ENCODE data around the gene SLC35B4. TPM values are rescaled to one million over a fixed set of nuclear protein-coding genes. Genes with fewer than 3 reads are reported as not detected.

SLC35B4 gene
- total RNA-seq, 4 donors from 2014 or later = 9.0 to 13.7 (median 12.0) TPM

- no peak for DNase-seq (ENCODE audit: low spot score in 2 of 2)
Measured at GRCh38 chr7:134313543-134313942, 3.2 kb downstream of the SLC35B4 start.

GRCh38 chr7:134312717-134313116, 4.0 kb downstream of the SLC35B4 start:
- Histone ChIP-seq H3K4me3 (no peak overlapping the region), H3K9me3 (no peaks in the 10 kb centered on the region), H3K36me3 (peaks cover 0 to 4% (median 0%) of the 10 kb centered on the region in 3 donors), H3K4me1 (peaks cover 0 to 18% (median 7%) of the 10 kb centered on the region in 4 donors), H3K27ac (no peak overlapping the region), H3K27me3 (no peaks in the 10 kb centered on the region)
- 88% methylated on average over 6 of the region's 6 CpGs for WGBS, 2 donors
- no peak for TF ChIP-seq POLR2A (IDR thresholded peaks at IDR 0.05)
- TF ChIP-seq CTCF (IDR thresholded peaks at IDR 0.05) = no peak
- no peak for TF ChIP-seq EP300 (IDR thresholded peaks at IDR 0.05)
- DNase-seq (ENCODE audit: low spot score in 2 of 2) = no peak

More at GRCh38 chr7:134313543-134313942, 3.2 kb downstream of the SLC35B4 start:
- Histone ChIP-seq H3K4me1 (peaks cover 0 to 18% (median 7%) of the 10 kb centered on the region in 4 donors), H3K9me3 (no peaks in the 10 kb centered on the region), H3K36me3 (no peaks in the 10 kb centered on the region), H3K27ac (no peak overlapping the region), H3K4me3 (no peak overlapping the region), H3K27me3 (no peaks in the 10 kb centered on the region)
- TF ChIP-seq CTCF (IDR thresholded peaks at IDR 0.05) = no peak
- no peak for TF ChIP-seq POLR2A (IDR thresholded peaks at IDR 0.05)
- TF ChIP-seq EP300 (IDR thresholded peaks at IDR 0.05) = no peak
- 73 to 78% methylated on average over 1 of the region's 1 CpG for WGBS, 2 donors

- 94 to 99% methylated on average over 4 of the region's 4 CpGs for WGBS, 2 donors
- peaks cover 0 to 14% (median 7%) of the 10 kb centered on the region in 4 donors for H3K4me1 ChIP-seq
Measured at GRCh38 chr7:134311807-134312206, 4.9 kb downstream of the SLC35B4 start.

GRCh38 chr7:134308548-134308947, 8.2 kb downstream of the SLC35B4 start:
- Histone ChIP-seq H3K27ac (no peak overlapping the region), H3K9me3 (no peaks in the 10 kb centered on the region), H3K4me1 (peaks cover 0 to 7% (median 0%) of the 10 kb centered on the region in 4 donors), H3K27me3 (no peaks in the 10 kb centered on the region), H3K4me3 (no peak overlapping the region), H3K36me3 (peaks cover 0 to 31% (median 0%) of the 10 kb centered on the region in 3 donors)
- 89 to 90% methylated on average over 4 of the region's 4 CpGs for WGBS, 2 donors
- no peak for DNase-seq (ENCODE audit: low spot score in 2 of 2)
- TF ChIP-seq CTCF (IDR thresholded peaks at IDR 0.05) (no peak), POLR2A (IDR thresholded peaks at IDR 0.05) (no peak)

More at GRCh38 chr7:134311807-134312206, 4.9 kb downstream of the SLC35B4 start:
- no peak for TF ChIP-seq EP300 (IDR thresholded peaks at IDR 0.05)
- H3K27ac ChIP-seq = no peak overlapping the region
- no peak for DNase-seq (ENCODE audit: low spot score in 2 of 2)
- H3K36me3 ChIP-seq = peaks cover 0 to 6% (median 0%) of the 10 kb centered on the region in 3 donors
- H3K4me3 ChIP-seq = no peak overlapping the region
- no peaks in the 10 kb centered on the region for H3K27me3 ChIP-seq
- H3K9me3 ChIP-seq = no peaks in the 10 kb centered on the region

- TF ChIP-seq CTCF (IDR thresholded peaks at IDR 0.05) (no peak), EP300 (IDR thresholded peaks at IDR 0.05) (no peak), POLR2A (IDR thresholded peaks at IDR 0.05) (no peak)
- Histone ChIP-seq H3K27me3 (no peaks in the 10 kb centered on the region), H3K36me3 (peaks cover 0 to 43% (median 0%) of the 10 kb centered on the region in 3 donors), H3K4me1 (peaks cover 0 to 7% (median 0%) of the 10 kb centered on the region in 4 donors), H3K4me3 (no peak overlapping the region), H3K27ac (no peak overlapping the region), H3K9me3 (no peaks in the 10 kb centered on the region)
- 69% methylated on average over 1 of the region's 1 CpG for WGBS, 2 donors
- no peak for DNase-seq (ENCODE audit: low spot score in 2 of 2)
Measured at GRCh38 chr7:134307320-134307719, 9.4 kb downstream of the SLC35B4 start.

GRCh38 chr7:134302120-134302519, 14.6 kb downstream of the SLC35B4 start:
- Histone ChIP-seq H3K36me3 (peaks cover 0 to 89% (median 0%) of the 10 kb centered on the region in 3 donors), H3K9me3 (no peaks in the 10 kb centered on the region), H3K4me3 (no peak overlapping the region), H3K27ac (no peak overlapping the region), H3K27me3 (no peaks in the 10 kb centered on the region), H3K4me1 (no peaks in the 10 kb centered on the region)
- WGBS, 2 donors = 79 to 84% methylated on average over 2 of the region's 2 CpGs
- TF ChIP-seq POLR2A (IDR thresholded peaks at IDR 0.05) (no peak), CTCF (IDR thresholded peaks at IDR 0.05) (no peak), EP300 (IDR thresholded peaks at IDR 0.05) (no peak)
- no peak for DNase-seq (ENCODE audit: low spot score in 2 of 2)
